ENCODE measurements around the gene MOB1B.
"Not testable (repeated sequence)": the region's sequence is repeated elsewhere in the genome, so short reads cannot be mapped to it uniquely, and the experiment has no call there.

Gene MOB1B

GRCh38 chr4:71006203-71006907, 104.2 kb downstream of the MOB1B start:
- no peak for DNase-seq (ENCODE audit: low read depth)
- TF ChIP-seq CTCF (conservative IDR thresholded peaks at IDR 0.05; ENCODE audit: low read depth, low read length), result no peak
- H3K4me3 ChIP-seq (ENCODE audit: low read depth, low read length), result no peak overlapping the region

GRCh38 chr4:71008196-71008595, 106.0 kb downstream of the MOB1B start:
- no peak for TF ChIP-seq CTCF (conservative IDR thresholded peaks at IDR 0.05; ENCODE audit: low read depth, low read length)
- no peak overlapping the region for H3K4me3 ChIP-seq (ENCODE audit: low read depth, low read length)
- DNase-seq (ENCODE audit: low read depth), result no peak

- no peak for TF ChIP-seq CTCF (conservative IDR thresholded peaks at IDR 0.05; ENCODE audit: low read depth, low read length)
- no peak overlapping the region for H3K4me3 ChIP-seq (ENCODE audit: low read depth, low read length)
- peak; percentile 55 for DNase-seq (ENCODE audit: low read depth)
Observed at GRCh38 chr4:71009086-71009485, 106.9 kb downstream of the MOB1B start.

GRCh38 chr4:71009890-71010588, 107.9 kb downstream of the MOB1B start:
- DNase-seq (ENCODE audit: low read depth), result peak; percentile 67
- TF ChIP-seq CTCF (conservative IDR thresholded peaks at IDR 0.05; ENCODE audit: low read depth, low read length), result peak; percentile 59
- H3K4me3 ChIP-seq (ENCODE audit: low read depth, low read length), result no peak overlapping the region

- DNase-seq (ENCODE audit: low read depth), result no peak
- H3K4me3 ChIP-seq (ENCODE audit: low read depth, low read length), result no peak overlapping the region
- TF ChIP-seq CTCF (conservative IDR thresholded peaks at IDR 0.05; ENCODE audit: low read depth, low read length), result no peak
Observed at GRCh38 chr4:71011451-71011850, 109.3 kb downstream of the MOB1B start.

GRCh38 chr4:71017391-71017790, 115.2 kb downstream of the MOB1B start:
- not testable (repeated sequence) for DNase-seq (ENCODE audit: low read depth); H3K4me3 ChIP-seq (ENCODE audit: low read depth, low read length)

GRCh38 chr4:71020611-71021010, 118.4 kb downstream of the MOB1B start:
- peak; percentile 40 for DNase-seq (ENCODE audit: low read depth)
- TF ChIP-seq CTCF (conservative IDR thresholded peaks at IDR 0.05; ENCODE audit: low read depth, low read length), result no peak

More at GRCh38 chr4:71020611-71021010, 118.4 kb downstream of the MOB1B start:
- H3K4me3 ChIP-seq (ENCODE audit: low read depth, low read length), result no peak overlapping the region
